Measurements from ENCODE around the gene KDELR1. TPM values are rescaled to one million over a fixed set of nuclear protein-coding genes. Genes with fewer than 3 reads are reported as not detected.

KDELR1 gene
- total and polyA plus RNA-seq, 2 donors (not counting 3 experiments of a cell fraction or from before 2014, with no cell fraction given), result 199 to 224 TPM

GRCh38 chr19:48340995-48341394 is 50.4 kb downstream of the KDELR1 start:
- Histone ChIP-seq H3K9ac (replicated peaks; ENCODE audit: extremely low read depth, insufficient read depth, low read length) (no peak overlapping the region), H3K4me1 (ENCODE audit: control insufficient read depth, extremely low read depth, insufficient read depth, low read length) (no peaks in the 10 kb centered on the region), H3K9me1 (replicated peaks; ENCODE audit: control insufficient read depth, extremely low read depth, insufficient read depth, low read length) (no peaks in the 10 kb centered on the region), H3K79me2 (ENCODE audit: control insufficient read depth, insufficient read depth, low read length) (no peaks in the 10 kb centered on the region), H3K27ac (ENCODE audit: insufficient read depth, low read depth, low read length) (no peak overlapping the region), H3K36me3 (ENCODE audit: control insufficient read depth in 2 of 2, extremely low read depth in 1 of 2, insufficient read depth in 2 of 2, low read length in 2 of 2) (no peaks in the 10 kb centered on the region), H3K4me2 (ENCODE audit: insufficient read depth, low read length) (no peak overlapping the region), H2AFZ (ENCODE audit: low read depth, low read length) (no peak overlapping the region), H4K20me1 (replicated peaks; ENCODE audit: control insufficient read depth, extremely low read depth, insufficient read depth, low read length) (no peaks in the 10 kb centered on the region), H3K4me3 (replicated peaks in 1 of 3; ENCODE audit: insufficient read depth in 1 of 3, low read depth in 1 of 3, low read length in 3 of 3) (no peak overlapping the region), H3K27me3 (ENCODE audit: control insufficient read depth in 2 of 2, insufficient read depth in 2 of 2, low read length in 2 of 2) (no peaks in the 10 kb centered on the region), H3K9me3 (replicated peaks; ENCODE audit: control insufficient read depth, insufficient read depth, low read length) (no peaks in the 10 kb centered on the region)
- TF ChIP-seq POLR2A (IDR thresholded peaks at IDR 0.05; ENCODE audit: low read depth, low read length), result no peak
- no peak for TF ChIP-seq JUN (IDR thresholded peaks at IDR 0.05; ENCODE audit: borderline replicate concordance, insufficient read depth, insufficient read length, low read depth)
- no peak for TF ChIP-seq FOS (IDR thresholded peaks at IDR 0.05; ENCODE audit: borderline replicate concordance, insufficient read depth, low read length)
- no peak for TF ChIP-seq GATA2 (IDR thresholded peaks at IDR 0.05; ENCODE audit: insufficient read depth, insufficient read length, low read depth, low read length)
- TF ChIP-seq POLR2AphosphoS5 (IDR thresholded peaks at IDR 0.05; ENCODE audit: insufficient read depth, low read depth, low read length), result no peak
- TF ChIP-seq, protein P1, sequence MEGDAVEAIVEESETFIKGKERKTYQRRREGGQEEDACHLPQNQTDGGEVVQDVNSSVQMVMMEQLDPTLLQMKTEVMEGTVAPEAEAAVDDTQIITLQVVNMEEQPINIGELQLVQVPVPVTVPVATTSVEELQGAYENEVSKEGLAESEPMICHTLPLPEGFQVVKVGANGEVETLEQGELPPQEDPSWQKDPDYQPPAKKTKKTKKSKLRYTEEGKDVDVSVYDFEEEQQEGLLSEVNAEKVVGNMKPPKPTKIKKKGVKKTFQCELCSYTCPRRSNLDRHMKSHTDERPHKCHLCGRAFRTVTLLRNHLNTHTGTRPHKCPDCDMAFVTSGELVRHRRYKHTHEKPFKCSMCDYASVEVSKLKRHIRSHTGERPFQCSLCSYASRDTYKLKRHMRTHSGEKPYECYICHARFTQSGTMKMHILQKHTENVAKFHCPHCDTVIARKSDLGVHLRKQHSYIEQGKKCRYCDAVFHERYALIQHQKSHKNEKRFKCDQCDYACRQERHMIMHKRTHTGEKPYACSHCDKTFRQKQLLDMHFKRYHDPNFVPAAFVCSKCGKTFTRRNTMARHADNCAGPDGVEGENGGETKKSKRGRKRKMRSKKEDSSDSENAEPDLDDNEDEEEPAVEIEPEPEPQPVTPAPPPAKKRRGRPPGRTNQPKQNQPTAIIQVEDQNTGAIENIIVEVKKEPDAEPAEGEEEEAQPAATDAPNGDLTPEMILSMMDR (IDR thresholded peaks at IDR 0.05; ENCODE audit: extremely low read depth in 1 of 2, insufficient read depth in 1 of 2, low read depth in 1 of 2, low read length in 2 of 2), result no peak
- TF ChIP-seq MAX (IDR thresholded peaks at IDR 0.05; ENCODE audit: insufficient read depth, insufficient read length), result no peak
- TF ChIP-seq EZH2 (IDR thresholded peaks at IDR 0.05; ENCODE audit: borderline replicate concordance, low read depth, low read length, severe bottlenecking), result no peak
- TF ChIP-seq MYC (IDR thresholded peaks at IDR 0.05; ENCODE audit: low read depth, low read length), result no peak
- ChIA-PET CTCF (interaction anchor here (0.6 to 1.3 kb wide), 4 partner anchors 10 to 153 kb away, joined by 3 to 5 read pairs (median 4); a partner anchor contains a TSS), POLR2A (no interaction called here)
- no TSS peak for BruUV-seq (replicated peaks)
- no peak for DNase-seq (ENCODE audit: low read depth, low spot score)
- intact Hi-C loops (cut with micrococcal nuclease) (no loop called here), dilution Hi-C loops (cut with MboI; ENCODE audit: extremely low pct_ligation_motif_present, low sequenced_read_pairs) (no loop called here)
- no peak for FAIRE-seq
